Endothelial cell of hepatic sinusoid (primary cell): ENCODE data around the gene DNAH17.

Experiments
- in situ Hi-C: cut with HindIII; loops from 2 replicates; pipeline ENCODE4 v1.10.0; 2017; ENCODE audit warnings: low sequenced_read_pairs

Gene DNAH17

GRCh38 chr17:78401891-78402290 lies 175.3 kb downstream of the DNAH17 start:
- in situ Hi-C loops, result no loop called here

GRCh38 chr17:78401246-78401645 lies 175.9 kb downstream of the DNAH17 start:
- in situ Hi-C loops, result no loop called here

GRCh38 chr17:78400581-78401240 lies 176.5 kb downstream of the DNAH17 start:
- in situ Hi-C loops, result no loop called here

GRCh38 chr17:78399693-78400144 lies 177.5 kb downstream of the DNAH17 start:
- in situ Hi-C loops, result no loop called here

GRCh38 chr17:78399028-78399692 lies 178.0 kb downstream of the DNAH17 start:
- in situ Hi-C loops, result no loop called here

- in situ Hi-C loops, result no loop called here
These were observed 178.8 kb downstream of the DNAH17 start for GRCh38 chr17:78398390-78398789.

- in situ Hi-C loops, result no loop called here
These were observed 179.5 kb downstream of the DNAH17 start for GRCh38 chr17:78397681-78398101.

GRCh38 chr17:78396441-78397337 lies 180.5 kb downstream of the DNAH17 start:
- in situ Hi-C loops, result no loop called here

- in situ Hi-C loops, result no loop called here
These were observed 182.0 kb downstream of the DNAH17 start for GRCh38 chr17:78395155-78395554.

- in situ Hi-C loops, result no loop called here
These were observed 183.0 kb downstream of the DNAH17 start for GRCh38 chr17:78394209-78394608.

GRCh38 chr17:78393575-78393974 lies 183.6 kb downstream of the DNAH17 start:
- in situ Hi-C loops, result no loop called here

GRCh38 chr17:78392295-78392694 lies 184.9 kb downstream of the DNAH17 start:
- in situ Hi-C loops, result no loop called here

GRCh38 chr17:78391843-78392242 lies 185.4 kb downstream of the DNAH17 start:
- in situ Hi-C loops, result no loop called here

GRCh38 chr17:78391051-78391431 lies 186.2 kb downstream of the DNAH17 start:
- in situ Hi-C loops, result no loop called here

GRCh38 chr17:78390241-78391050 lies 186.8 kb downstream of the DNAH17 start:
- in situ Hi-C loops, result no loop called here

GRCh38 chr17:78387977-78388941 lies 188.9 kb downstream of the DNAH17 start:
- in situ Hi-C loops, result no loop called here

GRCh38 chr17:78384479-78385175 lies 192.6 kb downstream of the DNAH17 start:
- in situ Hi-C loops, result no loop called here

GRCh38 chr17:78383725-78384471 lies 193.3 kb downstream of the DNAH17 start:
- in situ Hi-C loops, result no loop called here
